HAP-1 (cell line): Measurements from ENCODE around the gene ATP2A2.
"Not testable (repeated sequence)": the region's sequence is repeated elsewhere in the genome, so short reads cannot be mapped to it uniquely, and the experiment has no call there.

Experiments used
- DNase-seq, 2 experiments: peaks; one replicate each; pipeline ENCODE4 v3.0.0-alpha.2; 2016 to 2020; ENCODE audit warnings: low spot score in 2 of 2
- H3K27me3 ChIP-seq: fragments of 250-450 bp; sonication (Bioruptor Pico); 2 replicates; pipeline ENCODE4 v1.5.1; 2020; ENCODE audit warnings: low read depth, mild to moderate bottlenecking, moderate library complexity
- H3K36me3 ChIP-seq: fragments of 250-450 bp; sonication (Bioruptor Pico); replicated peaks from 2 replicates; pipeline ENCODE4 v1.5.1; 2020; ENCODE audit warnings: mild to moderate bottlenecking
- H3K4me1 ChIP-seq: fragments of 250-450 bp; sonication (Bioruptor Pico); 2 replicates; pipeline ENCODE4 v1.5.1; 2020; ENCODE audit warnings: mild to moderate bottlenecking
- H3K4me3 ChIP-seq: fragments of 250-450 bp; sonication (Bioruptor Pico); 2 replicates; pipeline ENCODE4 v1.5.1; 2020; ENCODE audit warnings: mild to moderate bottlenecking, moderate library complexity
- H3K9me3 ChIP-seq: fragments of 250-450 bp; sonication (Bioruptor Pico); 2 replicates; pipeline ENCODE4 v1.5.1; 2020; ENCODE audit warnings: mild to moderate bottlenecking, moderate library complexity
- in situ Hi-C: fragments of 300-500 bp; cut with MboI; formaldehyde crosslinking; loops from 3 replicates; pipeline ENCODE4 v1.14.3; 2020; ENCODE audit warnings: low sequenced_read_pairs, inconsistent platforms, mixed read lengths

The ATP2A2 gene

DNA sequence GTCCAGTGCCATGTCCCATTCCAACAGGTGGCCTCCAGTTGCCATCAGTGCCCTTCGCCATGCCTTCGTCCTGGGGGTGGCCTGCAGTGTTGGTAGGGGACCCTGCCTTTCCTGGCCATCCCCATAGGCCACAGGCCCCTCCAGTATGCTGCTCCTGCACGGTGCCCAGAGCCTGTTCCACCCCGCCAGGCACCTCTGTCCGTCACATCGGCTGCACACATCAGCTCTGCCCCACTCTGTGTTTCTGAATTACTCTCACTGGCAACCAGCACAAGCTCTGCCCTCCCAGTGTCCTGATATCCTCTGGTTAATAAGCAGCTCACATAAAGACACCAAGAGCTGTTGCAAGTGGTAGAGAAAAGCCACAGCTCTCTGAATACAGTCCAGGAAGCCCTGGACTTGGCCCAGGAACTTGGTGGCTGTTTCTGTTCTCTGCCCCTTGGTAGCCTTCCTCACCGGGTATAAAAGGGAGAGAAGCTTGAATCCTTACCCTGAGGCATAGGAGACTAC is 31.3 kb upstream of the ATP2A2 start:
- DNase-seq, result no peak
- Histone ChIP-seq H3K4me3 (no peak overlapping the region), H3K9me3 (no peaks in the 10 kb centered on the region), H3K27me3 (no peaks in the 10 kb centered on the region), H3K4me1 (no peaks in the 10 kb centered on the region), H3K36me3 (no peaks in the 10 kb centered on the region)
- in situ Hi-C loops, result no loop called here

DNA sequence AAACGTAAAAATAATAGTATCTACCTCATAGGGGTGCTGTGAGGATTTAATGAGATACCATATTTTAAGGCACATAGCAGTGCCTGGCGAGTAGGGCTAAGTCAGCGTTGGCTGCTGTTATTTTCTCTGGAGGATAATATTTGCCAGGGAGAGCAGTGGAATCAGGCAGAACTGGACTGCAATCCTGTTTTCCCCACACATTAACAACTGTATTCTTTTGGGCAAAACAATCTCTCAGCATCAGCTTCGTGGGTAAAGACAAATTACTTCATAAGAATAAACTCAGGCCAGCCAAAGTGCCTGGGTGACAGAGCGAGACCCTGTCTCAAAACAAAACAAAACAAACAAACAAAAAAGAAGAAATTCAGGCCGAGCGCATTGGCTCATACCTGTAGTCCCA is 29.7 kb upstream of the ATP2A2 start:
- H3K36me3 ChIP-seq, result no peaks in the 10 kb centered on the region
- no peak for DNase-seq
- no peaks in the 10 kb centered on the region for H3K9me3 ChIP-seq
- H3K4me1 ChIP-seq, result no peaks in the 10 kb centered on the region
- no peak overlapping the region for H3K4me3 ChIP-seq
- no peaks in the 10 kb centered on the region for H3K27me3 ChIP-seq
- in situ Hi-C loops, result no loop called here

DNA sequence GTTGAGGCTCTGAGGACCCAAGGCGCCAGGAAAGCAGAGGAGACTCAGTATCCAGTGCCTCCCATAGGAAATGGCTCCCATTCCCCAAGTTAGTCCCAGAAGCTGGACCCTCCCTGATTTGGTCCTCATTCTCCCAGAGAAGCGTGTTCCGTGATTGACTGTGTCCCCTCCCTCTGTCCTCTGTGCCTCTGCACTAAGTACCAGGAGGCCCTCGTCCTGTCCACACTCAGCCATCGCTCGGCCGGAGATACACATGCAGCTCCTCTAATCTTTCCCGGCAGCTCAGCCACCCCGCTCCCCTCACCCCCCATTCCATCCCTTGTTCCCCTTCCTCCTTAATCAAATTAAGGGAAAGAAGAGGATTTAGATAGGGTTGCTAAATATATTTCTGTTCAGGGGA is 28.3 kb upstream of the ATP2A2 start:
- Histone ChIP-seq H3K36me3 (no peaks in the 10 kb centered on the region), H3K4me1 (no peaks in the 10 kb centered on the region), H3K4me3 (no peak overlapping the region), H3K9me3 (no peaks in the 10 kb centered on the region), H3K27me3 (no peaks in the 10 kb centered on the region)
- no peak for DNase-seq
- in situ Hi-C loops, result no loop called here

DNA sequence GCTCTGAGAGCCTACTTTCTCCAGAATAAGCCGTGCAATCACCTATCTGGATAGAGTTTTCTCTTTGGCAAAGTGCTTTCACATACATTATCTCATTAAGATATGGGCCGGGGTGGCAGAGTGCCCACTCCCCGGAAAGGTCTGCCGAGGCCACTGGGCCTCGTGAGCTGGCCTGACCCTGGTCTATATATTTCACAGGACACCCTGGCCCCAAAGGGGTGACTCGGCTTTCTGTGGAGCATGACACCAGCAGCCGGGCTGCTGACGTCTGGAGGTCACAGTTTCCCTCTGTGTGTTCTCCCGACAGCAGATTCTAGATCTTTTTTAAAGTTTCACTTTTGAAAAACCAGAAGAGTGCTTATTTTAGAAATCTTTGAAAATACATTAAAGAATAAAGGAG is 27.9 kb upstream of the ATP2A2 start:
- in situ Hi-C loops, result no loop called here
- H3K36me3 ChIP-seq, result no peaks in the 10 kb centered on the region
- DNase-seq, result no peak

DNA sequence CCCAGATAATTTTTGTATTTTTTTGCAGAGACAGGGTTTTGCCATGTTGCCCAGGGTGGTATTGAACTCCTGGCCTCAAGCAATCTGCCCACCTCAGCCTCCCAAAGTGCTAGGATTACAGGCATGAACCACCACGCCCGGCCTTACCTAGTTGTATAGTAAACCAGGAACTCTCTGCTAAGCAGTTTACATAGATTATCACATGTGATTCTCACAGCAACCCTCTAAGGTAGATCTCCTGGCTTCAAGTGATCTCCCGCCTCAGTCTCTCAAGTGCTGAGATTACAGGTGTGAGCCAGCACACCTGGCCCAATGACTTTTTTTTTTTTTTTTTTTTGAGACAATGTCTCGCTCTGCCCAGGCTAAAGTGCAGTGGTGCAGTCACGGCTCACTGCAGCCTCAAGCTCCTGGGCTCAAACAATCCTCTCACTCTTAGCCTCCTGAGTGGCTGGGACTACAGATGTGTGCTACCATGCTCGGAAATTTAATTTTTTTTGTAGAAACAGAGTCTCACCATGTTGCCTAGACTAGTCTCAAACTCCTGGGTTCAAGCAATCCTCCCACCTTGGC is 26.0 kb upstream of the ATP2A2 start:
- in situ Hi-C loops, result no loop called here
- Histone ChIP-seq H3K4me3 (no peak overlapping the region), H3K27me3 (no peaks in the 10 kb centered on the region), H3K36me3 (no peaks in the 10 kb centered on the region), H3K9me3 (no peaks in the 10 kb centered on the region), H3K4me1 (no peaks in the 10 kb centered on the region)
- no peak for DNase-seq

More for the DNA sequence above, 27.9 kb upstream of the ATP2A2 start:
- Histone ChIP-seq H3K9me3 (no peaks in the 10 kb centered on the region), H3K4me1 (no peaks in the 10 kb centered on the region), H3K27me3 (no peaks in the 10 kb centered on the region), H3K4me3 (no peak overlapping the region)

DNA sequence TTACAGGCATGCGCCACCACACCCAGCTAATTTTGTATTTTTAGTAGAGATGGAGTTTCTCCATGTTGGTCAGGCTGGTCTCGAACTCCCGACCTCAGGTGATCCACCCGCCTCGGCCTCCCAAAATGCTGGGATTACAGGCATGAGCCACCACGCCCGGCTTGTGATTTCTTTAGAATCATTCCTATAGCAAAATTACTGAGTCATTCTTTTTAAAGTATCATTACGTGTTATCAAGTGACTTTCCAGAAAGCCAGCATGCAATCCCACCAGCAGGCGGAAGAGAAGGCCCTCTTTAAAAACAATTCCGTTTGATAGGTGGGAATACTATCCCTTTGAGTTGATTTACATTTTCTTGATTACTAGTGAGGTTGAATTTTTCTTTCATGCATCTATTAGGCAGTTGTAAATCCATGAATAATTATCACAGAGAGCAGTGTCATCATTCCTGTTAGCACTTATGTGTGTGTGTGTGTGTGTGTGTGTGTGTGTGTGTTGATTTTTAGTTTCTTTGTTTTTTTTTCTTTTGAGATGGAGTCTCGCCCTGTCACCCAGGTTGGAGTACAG is 25.1 kb upstream of the ATP2A2 start:
- H3K9me3 ChIP-seq, in situ Hi-C loops, H3K4me3 ChIP-seq, H3K27me3 ChIP-seq, H3K4me1 ChIP-seq, H3K36me3 ChIP-seq, DNase-seq: not testable (repeated sequence)

DNA sequence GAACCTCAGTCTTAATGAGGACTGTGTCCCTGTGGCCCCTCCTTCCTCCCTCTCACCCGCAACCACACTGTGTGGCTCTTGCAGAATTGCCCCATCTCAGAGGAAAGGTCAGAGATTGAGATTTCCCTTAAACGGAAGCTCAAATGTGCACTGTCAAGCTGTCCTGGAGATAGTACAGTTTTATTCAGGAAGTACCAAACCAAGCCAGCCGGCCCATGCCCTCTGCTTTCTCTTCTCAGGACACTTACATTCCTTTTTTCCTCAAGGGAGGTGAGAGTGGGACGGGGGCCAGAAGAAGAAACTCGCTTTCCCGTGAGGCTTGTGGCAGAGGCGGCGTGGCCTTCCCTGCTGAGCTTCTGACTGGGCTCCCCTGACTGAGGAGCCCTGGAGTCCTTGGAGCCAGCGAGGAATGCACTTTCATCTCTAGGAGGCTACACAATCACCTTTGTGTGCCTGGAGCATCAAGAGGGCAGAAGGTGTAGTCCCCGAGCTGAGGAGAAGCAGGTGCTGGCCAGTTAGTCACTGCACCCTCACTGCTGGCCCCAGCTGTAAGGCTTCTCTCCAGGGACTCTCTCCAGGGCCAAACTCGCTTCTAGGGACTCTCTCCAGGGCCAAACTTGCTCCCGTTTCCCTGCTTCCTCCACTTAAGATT is 24.1 kb upstream of the ATP2A2 start:
- Histone ChIP-seq H3K4me1 (no peaks in the 10 kb centered on the region), H3K9me3 (no peaks in the 10 kb centered on the region), H3K36me3 (no peaks in the 10 kb centered on the region), H3K27me3 (no peaks in the 10 kb centered on the region), H3K4me3 (no peak overlapping the region)
- in situ Hi-C loops, result no loop called here
- DNase-seq, result no peak

DNA sequence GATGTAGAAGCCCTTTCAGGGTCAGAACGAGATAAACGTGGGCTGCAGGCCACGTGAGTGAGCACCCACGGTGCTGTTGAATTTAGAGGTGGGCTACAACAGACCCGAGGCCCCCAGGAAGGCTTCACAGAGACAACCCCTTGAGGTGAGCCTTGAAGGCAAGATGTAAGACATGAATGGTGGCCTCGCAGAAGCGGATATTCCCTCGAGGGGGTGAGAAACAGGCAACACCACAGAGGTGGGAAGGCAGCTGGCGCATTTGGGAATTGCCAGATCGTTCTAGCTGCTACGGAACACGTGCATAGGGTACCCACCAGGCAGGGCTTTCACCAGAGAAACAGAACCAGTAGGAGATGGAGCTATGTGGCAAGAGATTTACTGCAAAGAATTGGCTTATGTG is 22.6 kb upstream of the ATP2A2 start:
- Histone ChIP-seq H3K27me3 (no peaks in the 10 kb centered on the region), H3K36me3 (no peaks in the 10 kb centered on the region), H3K4me1 (no peaks in the 10 kb centered on the region), H3K9me3 (no peaks in the 10 kb centered on the region), H3K4me3 (no peak overlapping the region)
- DNase-seq, result no peak
- in situ Hi-C loops, result no loop called here

DNA sequence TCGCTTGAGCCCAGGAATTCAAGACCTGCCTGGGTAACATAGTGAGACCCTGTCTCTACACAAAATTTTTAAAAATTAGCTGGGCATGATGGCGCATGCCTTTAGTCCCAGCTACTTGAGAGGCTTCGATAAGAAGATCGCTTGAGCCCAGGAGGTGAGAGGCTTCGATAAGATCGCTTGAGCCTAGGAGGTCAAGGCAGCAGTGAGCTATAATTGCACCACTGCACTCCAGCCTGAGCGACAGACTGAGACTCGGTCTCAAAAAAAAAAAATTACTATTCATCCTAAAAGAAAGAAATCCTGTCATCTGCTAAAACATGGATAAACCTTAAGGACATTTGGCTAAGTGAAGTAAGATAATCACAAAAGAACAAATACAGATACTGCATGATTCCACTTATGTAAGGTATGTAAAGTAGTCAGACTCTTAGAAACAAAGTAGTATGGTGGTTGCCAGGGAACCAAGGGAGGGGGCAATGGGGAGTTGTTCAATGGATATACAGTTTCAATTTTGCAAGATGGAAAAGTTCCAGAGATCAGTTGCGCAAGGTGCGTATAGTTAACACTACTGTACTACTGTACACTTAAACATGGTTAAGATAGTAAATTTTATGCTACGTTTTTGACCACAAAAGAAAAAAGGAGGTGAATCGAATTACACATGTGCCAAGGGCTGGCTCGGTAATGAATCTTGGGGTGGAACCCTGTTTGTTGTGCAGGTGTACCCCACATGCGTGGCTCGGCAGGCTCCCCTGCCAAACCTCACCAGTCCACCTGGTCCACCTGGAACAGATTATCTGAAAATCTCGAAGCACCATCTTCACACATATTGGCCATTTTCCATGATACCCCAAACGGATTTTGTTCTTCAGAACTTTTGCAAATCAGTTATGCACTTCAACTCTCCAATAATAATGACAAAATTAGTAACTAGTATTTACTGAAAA is 18.3 kb upstream of the ATP2A2 start:
- no peak overlapping the region for H3K4me3 ChIP-seq

DNA sequence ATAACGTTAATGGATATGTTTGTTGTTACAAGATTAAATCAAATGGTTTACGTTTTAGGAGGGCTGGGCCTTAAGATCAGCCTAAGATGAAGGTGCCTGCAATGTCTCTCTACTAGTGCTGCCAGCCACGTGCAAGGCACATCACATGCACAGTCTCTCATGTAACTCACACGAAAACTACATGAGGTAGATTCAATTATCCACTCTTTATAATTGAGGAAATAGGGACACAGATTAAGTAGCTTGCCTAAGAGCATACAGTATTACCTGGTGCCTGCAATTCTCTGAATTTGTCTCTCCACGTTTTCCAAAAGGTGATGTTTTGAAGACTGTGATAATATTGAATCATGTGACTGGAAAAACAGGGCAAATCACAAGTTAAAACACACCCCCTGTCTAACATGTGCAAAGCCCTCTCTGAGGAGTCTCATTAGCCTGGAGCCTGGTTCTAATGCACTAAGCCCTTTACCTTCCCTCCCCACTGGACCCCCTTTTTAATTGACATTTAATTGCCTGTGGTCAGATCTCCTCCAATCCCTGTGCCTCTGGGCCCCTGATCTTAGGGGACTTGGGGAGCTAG is 14.6 kb upstream of the ATP2A2 start:
- Histone ChIP-seq H3K4me1 (peaks cover 37% of the 10 kb centered on the region), H3K27me3 (no peaks in the 10 kb centered on the region), H3K4me3 (no peak overlapping the region), H3K36me3 (no peaks in the 10 kb centered on the region), H3K9me3 (no peaks in the 10 kb centered on the region)
- DNase-seq, result peak; percentile 45 to 46
- in situ Hi-C loops, result no loop called here

More for the DNA sequence above, 18.3 kb upstream of the ATP2A2 start:
- Histone ChIP-seq H3K4me1 (peaks cover 14% of the 10 kb centered on the region), H3K36me3 (no peaks in the 10 kb centered on the region), H3K27me3 (no peaks in the 10 kb centered on the region), H3K9me3 (no peaks in the 10 kb centered on the region)
- DNase-seq, result no peak
- in situ Hi-C loops, result no loop called here

DNA sequence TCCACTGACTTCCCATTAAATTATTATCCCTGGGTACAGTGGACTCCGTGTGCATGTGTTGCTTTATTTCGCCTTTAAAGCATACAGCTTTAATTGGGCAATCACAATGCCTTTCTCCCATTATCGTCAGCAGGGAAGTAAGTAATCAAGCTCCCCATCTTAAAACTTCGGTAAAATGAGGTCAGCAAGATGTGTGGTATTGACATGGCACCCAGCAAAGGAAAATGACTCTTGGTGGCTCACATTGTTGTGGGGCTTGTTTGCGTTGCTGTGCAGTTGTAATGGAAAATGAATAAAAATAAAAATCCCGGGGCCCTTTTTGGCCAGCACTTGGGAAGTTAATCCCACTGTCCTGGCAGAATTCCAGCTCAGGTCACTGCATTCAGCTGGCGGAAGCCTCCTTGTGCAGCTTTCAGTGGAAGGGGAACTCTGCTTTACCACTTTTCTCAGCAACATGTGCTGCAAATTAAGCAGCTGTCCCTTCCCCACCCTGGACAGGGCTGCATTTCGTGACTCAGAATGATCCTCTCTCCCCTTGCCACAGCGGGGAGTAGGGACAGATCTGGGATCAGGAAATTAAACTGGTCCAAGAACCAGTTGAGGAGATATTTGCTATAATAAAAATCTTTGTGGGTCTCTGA is 13.9 kb upstream of the ATP2A2 start:
- Histone ChIP-seq H3K4me1 (peaks cover 39% of the 10 kb centered on the region), H3K36me3 (no peaks in the 10 kb centered on the region), H3K27me3 (no peaks in the 10 kb centered on the region), H3K4me3 (no peak overlapping the region), H3K9me3 (no peaks in the 10 kb centered on the region)
- DNase-seq, result peak; percentile 94 to 95
- in situ Hi-C loops, result no loop called here

DNA sequence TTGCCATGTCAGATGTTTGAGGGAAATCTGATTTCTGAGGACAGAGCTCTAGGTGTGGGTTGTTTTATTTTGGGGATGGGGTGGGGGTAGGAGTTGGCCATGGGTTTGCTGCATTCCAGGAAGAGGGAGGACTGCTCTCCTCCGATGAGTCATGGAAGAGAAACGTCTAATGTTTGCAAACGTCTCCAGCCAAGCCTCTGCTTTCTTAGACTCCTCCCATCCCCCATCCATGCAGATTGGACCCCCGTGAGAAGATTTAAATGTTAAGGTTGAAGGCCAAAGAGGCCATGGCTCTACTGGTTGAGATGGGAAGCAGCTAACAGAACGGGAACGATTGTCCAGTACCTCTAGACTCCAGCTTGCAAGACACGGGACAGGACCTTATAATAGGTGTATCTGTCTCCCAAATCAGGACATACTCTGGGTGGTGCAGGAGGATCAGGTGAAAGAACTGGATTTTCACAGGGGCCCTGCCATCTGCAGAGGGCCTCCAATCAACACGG is 11.4 kb upstream of the ATP2A2 start:
- H3K36me3 ChIP-seq, result no peaks in the 10 kb centered on the region
- in situ Hi-C loops, result no loop called here
- no peak overlapping the region for H3K4me3 ChIP-seq
- H3K9me3 ChIP-seq, result no peaks in the 10 kb centered on the region
- H3K4me1 ChIP-seq, result peaks cover 39% of the 10 kb centered on the region
- no peaks in the 10 kb centered on the region for H3K27me3 ChIP-seq
- no peak for DNase-seq
